ENCODE measurements around the gene SLC35F6.
A peak's percentile ranks its signal among the peaks of the same experiment; 100 is the strongest.

Gene SLC35F6

DNA sequence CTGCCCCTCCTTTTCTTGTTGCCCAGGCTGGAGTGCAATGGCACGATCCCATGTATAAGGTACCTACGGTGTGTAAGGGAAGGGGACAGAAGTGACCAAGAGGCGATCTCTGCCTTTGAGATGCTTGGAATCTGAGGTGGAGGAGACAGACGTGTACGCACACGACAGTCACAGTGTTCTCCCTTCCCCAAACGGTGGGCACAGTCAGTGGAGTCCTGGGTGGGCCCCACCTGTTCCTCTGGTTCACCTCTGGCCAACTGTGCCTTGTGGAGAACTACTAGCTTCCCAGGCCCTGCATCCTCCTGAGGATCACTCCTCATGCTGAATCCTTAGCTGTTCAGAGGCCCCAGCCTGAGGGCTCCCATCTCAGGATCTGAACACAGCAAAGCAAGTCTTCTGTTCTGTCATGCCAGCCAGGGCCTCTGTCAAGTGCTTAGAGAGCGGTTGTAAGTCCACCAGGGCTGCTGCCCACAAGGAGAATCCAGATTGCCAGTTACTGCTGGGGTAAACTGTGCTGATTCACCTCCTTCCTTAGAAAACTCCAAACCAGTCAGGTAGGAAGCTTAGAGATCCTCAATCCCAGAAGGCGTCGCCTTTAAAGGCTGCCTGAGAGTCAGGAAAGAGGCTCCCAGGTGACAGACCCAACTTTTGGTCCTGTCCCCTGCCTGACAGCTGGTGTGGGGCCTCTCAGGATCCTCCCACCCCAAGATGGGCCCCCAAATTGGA, 1.6 kb downstream of the SLC35F6 start:
- no peaks in the 10 kb centered on the region for H3K27me3 ChIP-seq (replicated peaks; ENCODE audit: insufficient read depth, low read length)
- H3K9ac ChIP-seq (ENCODE audit: low read length), result no peak overlapping the region
- H3K4me2 ChIP-seq (ENCODE audit: low read depth, low read length), result peak overlapping the region; percentile 77
- no peaks in the 10 kb centered on the region for H3K9me3 ChIP-seq (replicated peaks; ENCODE audit: insufficient read depth, low read length)
- no peaks in the 10 kb centered on the region for H3K36me3 ChIP-seq (replicated peaks; ENCODE audit: insufficient read depth, low read length)
- no peak overlapping the region for H3K4me3 ChIP-seq (ENCODE audit: low read length)
- H3K9me2 ChIP-seq (replicated peaks; ENCODE audit: insufficient read depth, low read length), result no peaks in the 10 kb centered on the region
- no peak for TF ChIP-seq EZH2phosphoT487 (IDR thresholded peaks at IDR 0.05; ENCODE audit: low read length)
- no peak for TF ChIP-seq EZH2 (optimal IDR thresholded peaks at IDR 0.05; ENCODE audit: low read depth, low read length)
- TF ChIP-seq, protein P1, sequence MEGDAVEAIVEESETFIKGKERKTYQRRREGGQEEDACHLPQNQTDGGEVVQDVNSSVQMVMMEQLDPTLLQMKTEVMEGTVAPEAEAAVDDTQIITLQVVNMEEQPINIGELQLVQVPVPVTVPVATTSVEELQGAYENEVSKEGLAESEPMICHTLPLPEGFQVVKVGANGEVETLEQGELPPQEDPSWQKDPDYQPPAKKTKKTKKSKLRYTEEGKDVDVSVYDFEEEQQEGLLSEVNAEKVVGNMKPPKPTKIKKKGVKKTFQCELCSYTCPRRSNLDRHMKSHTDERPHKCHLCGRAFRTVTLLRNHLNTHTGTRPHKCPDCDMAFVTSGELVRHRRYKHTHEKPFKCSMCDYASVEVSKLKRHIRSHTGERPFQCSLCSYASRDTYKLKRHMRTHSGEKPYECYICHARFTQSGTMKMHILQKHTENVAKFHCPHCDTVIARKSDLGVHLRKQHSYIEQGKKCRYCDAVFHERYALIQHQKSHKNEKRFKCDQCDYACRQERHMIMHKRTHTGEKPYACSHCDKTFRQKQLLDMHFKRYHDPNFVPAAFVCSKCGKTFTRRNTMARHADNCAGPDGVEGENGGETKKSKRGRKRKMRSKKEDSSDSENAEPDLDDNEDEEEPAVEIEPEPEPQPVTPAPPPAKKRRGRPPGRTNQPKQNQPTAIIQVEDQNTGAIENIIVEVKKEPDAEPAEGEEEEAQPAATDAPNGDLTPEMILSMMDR (IDR thresholded peaks at IDR 0.05; ENCODE audit: low read length), result no peak
- DNase-seq, result no peak
- no peak overlapping the region for H2AFZ ChIP-seq (ENCODE audit: low read length)
- no peaks in the 10 kb centered on the region for H3F3A ChIP-seq (ENCODE audit: insufficient read depth, low read length)
- H4K20me1 ChIP-seq (ENCODE audit: insufficient read depth, low read length), result no peaks in the 10 kb centered on the region
- 0 out of 2 replicates have a peak, but pooled peaks cover 3% of the 10 kb centered on the region for H3K4me1 ChIP-seq (ENCODE audit: low read length)
- H3K79me2 ChIP-seq (ENCODE audit: low read length), result peaks cover 42% of the 10 kb centered on the region
- H3K27ac ChIP-seq (ENCODE audit: low read length), result no peak overlapping the region

DNA sequence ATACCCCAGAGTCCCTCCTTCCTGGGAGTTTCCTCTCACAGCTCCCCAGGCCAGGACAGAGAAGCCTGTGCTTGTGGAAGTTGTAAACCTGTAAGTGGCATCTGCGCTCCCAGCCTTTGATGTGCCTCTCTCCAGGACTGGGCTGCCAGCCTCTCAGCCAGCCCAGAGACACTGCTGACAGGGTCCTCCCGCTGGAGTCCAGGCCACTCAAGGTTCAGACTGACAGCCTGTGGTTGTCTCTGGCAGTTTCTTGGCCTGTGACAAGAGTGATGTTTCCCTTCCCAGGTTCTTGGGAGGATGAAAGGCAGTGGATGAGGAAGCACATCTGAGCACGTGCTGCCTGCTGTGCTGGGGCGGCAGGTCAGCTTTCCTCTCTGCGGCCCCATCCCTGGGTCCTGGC, 3.0 kb downstream of the SLC35F6 start:
- Histone ChIP-seq H3K9me2 (replicated peaks; ENCODE audit: insufficient read depth, low read length) (no peaks in the 10 kb centered on the region), H3K4me2 (ENCODE audit: low read depth, low read length) (no peak overlapping the region), H3K4me3 (ENCODE audit: low read length) (no peak overlapping the region), H3K9me3 (replicated peaks; ENCODE audit: insufficient read depth, low read length) (no peaks in the 10 kb centered on the region), H3K27me3 (replicated peaks; ENCODE audit: insufficient read depth, low read length) (no peaks in the 10 kb centered on the region), H3F3A (ENCODE audit: insufficient read depth, low read length) (no peaks in the 10 kb centered on the region), H3K9ac (ENCODE audit: low read length) (no peak overlapping the region), H3K27ac (ENCODE audit: low read length) (no peak overlapping the region), H3K4me1 (ENCODE audit: low read length) (0 out of 2 replicates have a peak, but pooled peaks cover 3% of the 10 kb centered on the region), H3K79me2 (ENCODE audit: low read length) (peaks cover 51% of the 10 kb centered on the region), H4K20me1 (ENCODE audit: insufficient read depth, low read length) (no peaks in the 10 kb centered on the region), H2AFZ (ENCODE audit: low read length) (no peak overlapping the region), H3K36me3 (replicated peaks; ENCODE audit: insufficient read depth, low read length) (no peaks in the 10 kb centered on the region)
- TF ChIP-seq, protein P1 (IDR thresholded peaks at IDR 0.05; ENCODE audit: low read length), result no peak
- TF ChIP-seq EZH2phosphoT487 (IDR thresholded peaks at IDR 0.05; ENCODE audit: low read length), result no peak
- TF ChIP-seq EZH2 (optimal IDR thresholded peaks at IDR 0.05; ENCODE audit: low read depth, low read length), result no peak
- DNase-seq, result no peak

DNA sequence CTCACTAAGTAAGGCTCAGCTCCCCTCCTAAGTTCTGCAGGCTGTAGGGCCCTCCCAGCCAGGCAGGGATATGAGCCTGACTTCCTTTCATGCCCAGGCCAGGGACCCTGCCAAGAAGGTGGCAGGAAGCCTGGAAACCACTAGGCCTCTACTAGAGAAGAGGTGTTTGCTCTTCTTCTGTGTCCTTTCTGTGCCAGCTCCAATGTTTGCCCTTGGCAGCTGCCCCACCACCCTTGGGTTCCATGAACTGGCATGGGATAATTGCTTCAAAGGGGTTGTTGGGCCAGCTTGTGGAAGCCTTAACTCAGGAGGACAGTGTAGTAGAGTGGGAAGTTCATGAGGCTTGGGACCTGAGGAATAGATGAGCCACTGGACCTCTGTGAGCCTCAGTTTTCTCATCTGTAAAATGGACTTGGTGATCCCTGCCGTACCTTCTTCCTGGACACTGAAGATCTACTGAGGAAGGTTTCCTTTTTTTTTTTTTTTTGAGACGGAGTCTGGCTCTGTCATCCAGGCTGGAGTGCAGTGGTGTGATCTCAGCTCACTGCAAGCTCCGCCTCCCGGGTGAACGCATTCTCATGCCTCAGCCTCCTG, 3.9 kb downstream of the SLC35F6 start:
- H3K4me1 ChIP-seq (ENCODE audit: low read length), result 0 out of 2 replicates have a peak, but pooled peaks cover 3% of the 10 kb centered on the region
- H3F3A ChIP-seq (ENCODE audit: insufficient read depth, low read length), result no peaks in the 10 kb centered on the region
- H3K9me2 ChIP-seq (replicated peaks; ENCODE audit: insufficient read depth, low read length), result no peaks in the 10 kb centered on the region
- TF ChIP-seq, protein P1 (IDR thresholded peaks at IDR 0.05; ENCODE audit: low read length), result no peak
- TF ChIP-seq EZH2phosphoT487 (IDR thresholded peaks at IDR 0.05; ENCODE audit: low read length) (no peak), EZH2 (optimal IDR thresholded peaks at IDR 0.05; ENCODE audit: low read depth, low read length) (no peak)
- no peaks in the 10 kb centered on the region for H3K9me3 ChIP-seq (replicated peaks; ENCODE audit: insufficient read depth, low read length)
- H3K79me2 ChIP-seq (ENCODE audit: low read length), result peaks cover 51% of the 10 kb centered on the region
- H3K4me2 ChIP-seq (ENCODE audit: low read depth, low read length), result no peak overlapping the region
- H3K27ac ChIP-seq (ENCODE audit: low read length), result no peak overlapping the region
- H2AFZ ChIP-seq (ENCODE audit: low read length), result no peak overlapping the region
- H4K20me1 ChIP-seq (ENCODE audit: insufficient read depth, low read length), result no peaks in the 10 kb centered on the region
- no peak for DNase-seq
- no peaks in the 10 kb centered on the region for H3K27me3 ChIP-seq (replicated peaks; ENCODE audit: insufficient read depth, low read length)
- no peak overlapping the region for H3K4me3 ChIP-seq (ENCODE audit: low read length)
- no peaks in the 10 kb centered on the region for H3K36me3 ChIP-seq (replicated peaks; ENCODE audit: insufficient read depth, low read length)
- no peak overlapping the region for H3K9ac ChIP-seq (ENCODE audit: low read length)

Data from MM.1S (cell line).